Heart right ventricle (tissue), 16 donors: ENCODE results near the gene FAM83E. TPM values are rescaled to one million over a fixed set of nuclear protein-coding genes. Genes with fewer than 3 reads are reported as not detected.

ENCODE experiments used
- ATAC-seq, 8 donors: fragments of 200-7000 bp; cut with Tn5 transposase; one replicate each; pipeline ENCODE4 v1.9.1; 2020; ENCODE audit warnings: mild to moderate bottlenecking in 8 of 8, moderate library complexity in 8 of 8, moderate number of reproducible peaks in 1 of 8
- DNase-seq, 2 donors: peaks; one replicate each; pipeline ENCODE4 v3.0.0-alpha.2; 2020
- H3K27ac ChIP-seq, 10 donors: fragments of 200-600 bp; sonication (generic) in 2 of 10; one replicate each; pipeline versions ENCODE4 v1.5.0 to v1.8.0; 2020 to 2022; ENCODE audit warnings: mild to moderate bottlenecking in 3 of 10
- H3K27me3 ChIP-seq, 7 donors: fragments of 200-600 bp; one replicate each; pipeline ENCODE4 v1.8.0; 2021 to 2022; ENCODE audit warnings: mild to moderate bottlenecking in 2 of 7
- H3K36me3 ChIP-seq, 9 donors: fragments of 200-600 bp; sonication (generic) in 1 of 9; one replicate each; pipeline versions ENCODE4 v1.5.0 to v1.8.0; 2020 to 2022; ENCODE audit warnings: mild to moderate bottlenecking in 2 of 9
- H3K4me1 ChIP-seq, 9 donors: fragments of 200-600 bp; sonication (generic) in 1 of 9; one replicate each; pipeline versions ENCODE4 v1.5.0 to v1.8.0; 2020 to 2022; ENCODE audit warnings: mild to moderate bottlenecking in 4 of 9
- H3K4me3 ChIP-seq, 10 donors: fragments of 200-600 bp; sonication (generic) in 2 of 10; one replicate each; pipeline versions ENCODE4 v1.5.0 to v1.8.0; 2020 to 2022; ENCODE audit warnings: mild to moderate bottlenecking in 7 of 10, moderate library complexity in 2 of 10
- H3K9me3 ChIP-seq, 11 donors: fragments of 200-600 bp in 10 of 11; sonication (generic) in 2 of 11; one replicate each; pipeline versions ENCODE4 v1.5.0 to v1.8.0; 2013 to 2022; ENCODE audit warnings: mild to moderate bottlenecking in 2 of 11, control low read depth in 1 of 11, moderate library complexity in 1 of 11
- WGBS, 2 donors: extraction: QIAGEN DNeasy Blood & Tissue Kit; methylation state at CpG; one replicate each; pipeline ENCODE4 v1.1.7; 2013; ENCODE audit warnings: inconsistent platforms in 1 of 2; 5-methylcytosine and 5-hydroxymethylcytosine counted together
- intact Hi-C, 10 donors: fragments of 100-400 bp; cut with DNase I; formaldehyde crosslinking; loops; one replicate each; pipeline versions ENCODE4 v1.11.1 to v1.14.2; 2022
- polyA plus RNA-seq, 2 donors: library from polyadenylated mRNA; stranded (reverse); fragments of 200-250 nt; gene quantifications; one replicate each; pipeline ENCODE4 v1.2.3, GENCODE V29; 2013
- total RNA-seq, 10 donors: library from RNA; stranded (reverse); fragmentation: NEBNext Ultra II Directional in 3 of 10; extraction: Animal tissue kit (Norgen Biotek cat#: 25700) in 3 of 10; gene quantifications; one replicate each; pipeline versions ENCODE4 v1.2.1 to v1.2.4, GENCODE V29; 2021 to 2023
- TF ChIP-seq, protein P1 (sequence below), 9 donors: fragments of 200-600 bp; sonication (generic) in 2 of 9; IDR thresholded peaks; one replicate each; pipeline versions ENCODE4 v1.5.0 to v1.8.0; 2021 to 2022; ENCODE audit warnings: antibody characterized with exemption in 9 of 9, mild to moderate bottlenecking in 5 of 9, moderate library complexity in 1 of 9
- donor health status: Arrhythmogenic right ventricular cardiomyopathy.
- donor health status: ischemic (EF 13 %, LVEDD 7.1; RV severe dilation, severe dysfunction).
- donor health status: healthy with polysubstance abuse.
- donor health status: DM: no; HTN: yes; CAD: no.
- donor health status: DM: no; HTN: no; CAD: no.
- donor health status: ischemic (EF 25% LVEDD 6.9; RV normal size, moderate dysfunction).
- donor health status: ischemic (EF 25% LVEDD 5.7; RV mildly dilated, moderate dysfunction).
- donor health status: healthy.
- donor health status: DM: yes; HTN: yes; CAD: no.
- donor health status: Ischemic cardiomyopathy.
- donor health status: ischemic (EF 35%, LVEDD 5.7; RV mildly dilated, moderate dysfunction).
- donor health status: nonischemic (EF 11% LVEDD 7.7; RV severe dilation, severe dysfunction).
- donor health status: DM: yes; HTN: yes; CAD: no.
- donor health status: PGD.
- donor health status: ischemic (EF 29% LVEDD 5.4; RV normal size, mild dysfunction).
- donor health status: nonischemic (EF 23%, LVEDD 6.1; RV moderate dilation, normal function).

Gene FAM83E
- total and polyA plus RNA-seq, 12 donors: 0.01 TPM; not detected in 11

GRCh38 chr19:48613852-48614435 lies 932 bp downstream of the FAM83E start:
- Histone ChIP-seq H3K4me3 (no peak overlapping the region), H3K36me3 (peaks cover 0 to 31% (median 22%) of the 10 kb centered on the region in 9 donors), H3K27ac (no peak overlapping the region), H3K27me3 (no peaks in the 10 kb centered on the region), H3K9me3 (no peaks in the 10 kb centered on the region), H3K4me1 (peaks cover 12 to 26% (median 21%) of the 10 kb centered on the region in 9 donors)
- intact Hi-C loops: no loop called here
- TF ChIP-seq, protein P1, sequence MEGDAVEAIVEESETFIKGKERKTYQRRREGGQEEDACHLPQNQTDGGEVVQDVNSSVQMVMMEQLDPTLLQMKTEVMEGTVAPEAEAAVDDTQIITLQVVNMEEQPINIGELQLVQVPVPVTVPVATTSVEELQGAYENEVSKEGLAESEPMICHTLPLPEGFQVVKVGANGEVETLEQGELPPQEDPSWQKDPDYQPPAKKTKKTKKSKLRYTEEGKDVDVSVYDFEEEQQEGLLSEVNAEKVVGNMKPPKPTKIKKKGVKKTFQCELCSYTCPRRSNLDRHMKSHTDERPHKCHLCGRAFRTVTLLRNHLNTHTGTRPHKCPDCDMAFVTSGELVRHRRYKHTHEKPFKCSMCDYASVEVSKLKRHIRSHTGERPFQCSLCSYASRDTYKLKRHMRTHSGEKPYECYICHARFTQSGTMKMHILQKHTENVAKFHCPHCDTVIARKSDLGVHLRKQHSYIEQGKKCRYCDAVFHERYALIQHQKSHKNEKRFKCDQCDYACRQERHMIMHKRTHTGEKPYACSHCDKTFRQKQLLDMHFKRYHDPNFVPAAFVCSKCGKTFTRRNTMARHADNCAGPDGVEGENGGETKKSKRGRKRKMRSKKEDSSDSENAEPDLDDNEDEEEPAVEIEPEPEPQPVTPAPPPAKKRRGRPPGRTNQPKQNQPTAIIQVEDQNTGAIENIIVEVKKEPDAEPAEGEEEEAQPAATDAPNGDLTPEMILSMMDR (IDR thresholded peaks at IDR 0.05): no peak
- DNase-seq: no peak
- ATAC-seq: no peak
- WGBS, 2 donors: 55 to 66% methylated on average over 13 of the region's 13 CpGs

GRCh38 chr19:48613024-48613851 lies 1.6 kb downstream of the FAM83E start:
- intact Hi-C loops: no loop called here
- H3K4me3 ChIP-seq: no peak overlapping the region
- H3K4me1 ChIP-seq: peaks cover 12 to 25% (median 18%) of the 10 kb centered on the region in 9 donors
- TF ChIP-seq, protein P1 (IDR thresholded peaks at IDR 0.05): no peak
- H3K9me3 ChIP-seq: no peaks in the 10 kb centered on the region
- peaks cover 0 to 31% (median 22%) of the 10 kb centered on the region in 9 donors for H3K36me3 ChIP-seq
- 78 to 80% methylated on average over 34 to 39 of the region's 39 CpGs for WGBS, 2 donors
- peak in 2 of 8 donors; percentile 3 to 7 for ATAC-seq
- no peak overlapping the region for H3K27ac ChIP-seq
- no peak for DNase-seq
- H3K27me3 ChIP-seq: no peaks in the 10 kb centered on the region

DNA sequence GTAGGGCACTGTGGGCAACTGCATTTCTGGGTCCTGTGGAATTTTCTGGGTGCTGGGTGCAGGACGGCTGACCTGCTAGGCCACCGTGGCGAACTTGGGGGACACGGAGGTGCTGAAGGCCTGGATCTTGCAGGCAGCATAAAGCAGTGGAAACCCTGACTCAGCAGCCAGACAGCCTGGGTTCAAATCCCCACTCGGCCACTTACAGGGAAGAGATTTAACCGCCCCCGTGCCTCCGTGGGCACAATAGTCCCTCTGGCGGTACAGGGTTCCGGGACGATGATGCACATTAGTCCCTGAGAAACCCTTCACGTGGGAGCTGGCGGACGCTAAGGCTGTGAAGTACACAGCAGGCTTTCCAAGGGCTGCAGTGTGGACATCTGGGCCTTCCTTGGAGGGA lies 3.0 kb downstream of the FAM83E start:
- Histone ChIP-seq H3K27ac (no peak overlapping the region), H3K36me3 (peaks cover 0 to 23% (median 15%) of the 10 kb centered on the region in 9 donors), H3K27me3 (no peaks in the 10 kb centered on the region), H3K4me1 (peaks cover under 1 to 11% (median 5%) of the 10 kb centered on the region in 9 donors), H3K9me3 (no peaks in the 10 kb centered on the region), H3K4me3 (no peak overlapping the region)
- ATAC-seq (no peak), DNase-seq (no peak)
- 89 to 90% methylated on average over 14 of the region's 14 CpGs for WGBS, 2 donors
- TF ChIP-seq, protein P1 (IDR thresholded peaks at IDR 0.05): no peak
- intact Hi-C loops: no loop called here

DNA sequence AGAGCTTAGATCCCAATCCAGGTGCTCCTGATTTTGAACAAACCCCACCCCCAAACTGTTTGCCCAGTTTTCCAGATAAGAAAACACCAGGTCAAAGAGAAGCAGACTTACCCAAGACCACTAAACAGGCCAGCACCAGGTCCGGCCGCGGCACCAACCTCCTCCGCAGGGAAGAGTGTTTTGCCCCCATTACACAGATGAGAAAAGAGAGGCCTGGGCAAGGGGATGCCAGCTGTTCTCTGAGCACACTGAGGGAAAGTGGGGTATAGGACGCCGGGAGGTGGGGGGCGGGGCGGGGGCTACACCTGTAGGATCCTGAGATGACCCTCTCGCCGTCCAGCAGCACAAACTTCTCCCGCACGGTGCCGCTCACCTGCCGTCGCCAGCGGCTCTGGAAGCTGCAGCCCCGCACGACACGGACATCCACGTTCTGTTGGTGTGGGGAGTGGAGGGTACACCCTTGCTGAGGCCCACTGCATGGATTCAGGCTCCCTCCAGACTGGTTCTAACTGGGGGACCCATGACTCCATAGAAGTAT lies 5.2 kb downstream of the FAM83E start:
- DNase-seq (no peak), ATAC-seq (no peak)
- Histone ChIP-seq H3K27ac (no peak overlapping the region), H3K4me1 (peaks cover 0 to 7% (median 0%) of the 10 kb centered on the region in 9 donors), H3K36me3 (peaks cover 0 to under 1% (median 0%) of the 10 kb centered on the region in 9 donors), H3K4me3 (no peak overlapping the region), H3K27me3 (no peaks in the 10 kb centered on the region), H3K9me3 (no peaks in the 10 kb centered on the region)
- intact Hi-C loops: no loop called here
- WGBS, 2 donors: 91 to 93% methylated on average over 20 of the region's 20 CpGs
- TF ChIP-seq, protein P1 (IDR thresholded peaks at IDR 0.05): no peak
